Right atrium auricular region (tissue), 2 donors: ENCODE measurements around the gene PGBD5. TPM values are rescaled to one million over a fixed set of nuclear protein-coding genes. Genes with fewer than 3 reads are reported as not detected.

Experiments
- DNase-seq: peaks from one replicate; pipeline ENCODE4 v3.0.0-alpha.2; 2019; ENCODE audit warnings: low spot score
- H3K27ac ChIP-seq, 2 donors: fragments of 200-600 bp; sonication (generic); 1 replicate in 1 of 2; 2 replicates in 1 of 2; pipeline ENCODE4 v1.5.1; 2016 to 2019
- H3K27me3 ChIP-seq, 2 donors: fragments of 200-600 bp; sonication (generic); one replicate each; pipeline versions ENCODE4 v1.5.1 to v1.6.0; 2017 to 2019
- H3K36me3 ChIP-seq: fragments of 200-600 bp; sonication (generic); one replicate; pipeline ENCODE4 v1.5.1; 2016
- H3K4me1 ChIP-seq, 2 donors: fragments of 200-600 bp; sonication (generic); one replicate each; pipeline versions ENCODE4 v1.5.1 to v1.6.0; 2017 to 2019
- H3K4me3 ChIP-seq, 2 donors: fragments of 200-600 bp; sonication (generic); 1 replicate in 1 of 2; 2 replicates in 1 of 2; pipeline ENCODE4 v1.5.1; 2017 to 2019; ENCODE audit warnings: mild to moderate bottlenecking in 1 of 2, moderate library complexity in 1 of 2
- H3K9me3 ChIP-seq, 2 donors: fragments of 200-600 bp; sonication (generic); one replicate each; pipeline ENCODE4 v1.5.1; 2019
- CTCF ChIP-seq, 2 donors: fragments of 200-600 bp; sonication (generic); IDR thresholded peaks; one replicate each; pipeline ENCODE4 v1.5.1; 2019; ENCODE audit warnings: antibody characterized with exemption in 2 of 2
- total RNA-seq, 2 donors: library from RNA; depleted of rRNA; stranded (reverse); fragments of >200 nt; gene quantifications; one replicate each; pipeline ENCODE4 v1.1.0, GENCODE V29; 2016

Gene PGBD5
- total RNA-seq, 2 donors from 2014 or later: 13.2 to 18.5 TPM

GRCh38 chr1:230301322-230301721 lies 124.8 kb downstream of the PGBD5 start:
- Histone ChIP-seq H3K4me3 (no peak overlapping the region), H3K36me3 (no peaks in the 10 kb centered on the region), H3K27me3 (no peaks in the 10 kb centered on the region), H3K27ac (no peak overlapping the region), H3K9me3 (no peaks in the 10 kb centered on the region), H3K4me1 (peaks cover 0 to 10% of the 10 kb centered on the region in 2 donors)
- no peak for TF ChIP-seq CTCF (IDR thresholded peaks at IDR 0.05)
- no peak for DNase-seq

GRCh38 chr1:230300322-230301301 lies 125.5 kb downstream of the PGBD5 start:
- Histone ChIP-seq H3K4me1 (peaks cover 0 to 10% of the 10 kb centered on the region in 2 donors), H3K27me3 (no peaks in the 10 kb centered on the region), H3K36me3 (no peaks in the 10 kb centered on the region), H3K4me3 (no peak overlapping the region), H3K9me3 (no peaks in the 10 kb centered on the region), H3K27ac (no peak overlapping the region)
- TF ChIP-seq CTCF (IDR thresholded peaks at IDR 0.05): no peak
- no peak for DNase-seq

- no peak for DNase-seq
- Histone ChIP-seq H3K4me1 (peaks cover 0 to 10% of the 10 kb centered on the region in 2 donors), H3K27ac (no peak overlapping the region), H3K36me3 (no peaks in the 10 kb centered on the region), H3K4me3 (no peak overlapping the region), H3K27me3 (no peaks in the 10 kb centered on the region), H3K9me3 (no peaks in the 10 kb centered on the region)
- no peak for TF ChIP-seq CTCF (IDR thresholded peaks at IDR 0.05)
These were observed 126.7 kb downstream of the PGBD5 start for GRCh38 chr1:230299191-230300006.

GRCh38 chr1:230295367-230295766 lies 130.8 kb downstream of the PGBD5 start:
- Histone ChIP-seq H3K27me3 (no peaks in the 10 kb centered on the region), H3K27ac (no peak overlapping the region), H3K4me1 (no peaks in the 10 kb centered on the region), H3K9me3 (no peaks in the 10 kb centered on the region), H3K4me3 (no peak overlapping the region), H3K36me3 (no peaks in the 10 kb centered on the region)
- TF ChIP-seq CTCF (IDR thresholded peaks at IDR 0.05): no peak
- DNase-seq: no peak

GRCh38 chr1:230293390-230293700 lies 132.8 kb downstream of the PGBD5 start:
- Histone ChIP-seq H3K27ac (no peak overlapping the region), H3K9me3 (no peaks in the 10 kb centered on the region), H3K4me3 (no peak overlapping the region), H3K36me3 (no peaks in the 10 kb centered on the region), H3K4me1 (no peaks in the 10 kb centered on the region), H3K27me3 (no peaks in the 10 kb centered on the region)
- TF ChIP-seq CTCF (IDR thresholded peaks at IDR 0.05): no peak
- DNase-seq: no peak
